Kidney (tissue), 14 donors: Measurements from ENCODE around the gene WNT3. TPM values are rescaled to one million over a fixed set of nuclear protein-coding genes. Genes with fewer than 3 reads are reported as not detected.
A peak's percentile ranks its signal among the peaks of the same experiment; 100 is the strongest.
"Not testable (repeated sequence)": the region's sequence is repeated elsewhere in the genome, so short reads cannot be mapped to it uniquely, and the experiment has no call there.

Experiments used
- DNase-seq, 5 donors: peaks; one replicate each; pipeline ENCODE4 v3.0.0-alpha.2; 2013 to 2020
- FAIRE-seq: peaks from 2 replicates; lab custom pipeline; 2012; peaks lifted over from hg19 to GRCh38; lab: Jason Lieb, UNC
- H3K27ac ChIP-seq, 2 donors: one replicate each; pipeline ENCODE4 v1.7.0; 2013; ENCODE audit warnings: low read depth in 2 of 2, low read length in 2 of 2, inconsistent platforms in 1 of 2
- H3K27me3 ChIP-seq: one replicate; pipeline ENCODE4 v1.7.1; 2013; ENCODE audit warnings: low read length, inconsistent platforms; ENCODE audit not compliant: control insufficient read depth, insufficient read depth
- H3K36me3 ChIP-seq, 3 donors: one replicate each; pipeline versions ENCODE4 v1.7.0 to v1.7.1; 2013; ENCODE audit warnings: low read length in 3 of 3, control low read depth in 1 of 3, inconsistent platforms in 1 of 3; ENCODE audit not compliant: insufficient read depth in 3 of 3, control insufficient read depth in 2 of 3
- H3K4me1 ChIP-seq, 3 donors: one replicate each; pipeline versions ENCODE4 v1.7.0 to v1.7.1; 2013; ENCODE audit warnings: low read length in 3 of 3, inconsistent platforms in 1 of 3, low read depth in 1 of 3; ENCODE audit not compliant: control insufficient read depth in 2 of 3, insufficient read depth in 2 of 3
- H3K4me3 ChIP-seq, 3 donors: one replicate each; pipeline versions ENCODE4 v1.7.0 to v1.8.1; 2013; ENCODE audit warnings: low read length in 3 of 3, control low read depth in 1 of 3, inconsistent platforms in 1 of 3
- H3K9ac ChIP-seq, 3 donors: one replicate each; pipeline versions ENCODE4 v1.7.0 to v1.7.1; 2013; ENCODE audit warnings: low read length in 3 of 3, control low read depth in 1 of 3, inconsistent platforms in 1 of 3
- H3K9me3 ChIP-seq, 3 donors: one replicate each; pipeline versions ENCODE4 v1.7.0 to v1.7.1; 2013; ENCODE audit warnings: low read length in 3 of 3, control low read depth in 1 of 3, inconsistent platforms in 1 of 3; ENCODE audit not compliant: control insufficient read depth in 2 of 3, insufficient read depth in 1 of 3
- CTCF ChIP-seq: IDR thresholded peaks from 3 replicates; pipeline ENCODE4 v1.5.1; 2012; ENCODE audit warnings: mild to moderate bottlenecking, moderate library complexity, borderline replicate concordance; ENCODE audit not compliant: insufficient read depth; ENCODE audit errors: extremely low read depth
- intact Hi-C: fragments of 100-400 bp; cut with DNase I; formaldehyde crosslinking; loops from one replicate; pipeline ENCODE4 v1.11.1; 2022
- polyA plus RNA-seq: library from polyadenylated mRNA; stranded (reverse); fragments of 350-450 nt; fragmentation: Illumina TruSeq; extraction: RNeasy Lipid Tissue Mini Kit (QIAGEN cat#74804); gene quantifications from one replicate; pipeline ENCODE4 v1.2.3, GENCODE V29; 2014; ENCODE audit warnings: low read depth, low replicate concordance; ENCODE audit not compliant: insufficient read depth
- total RNA-seq: library from RNA; stranded (reverse); fragmentation: NEBNext Ultra II Directional; extraction: Animal tissue kit (Norgen Biotek cat#: 25700); gene quantifications from one replicate; pipeline ENCODE4 v1.2.1, GENCODE V29; 2021
- donor health status: control.
- donor health status: control.
- donor health status: control.
- donor health status: control.
- donor health status: control.
- donor health status: DM: yes; HTN: yes; CAD: no.
- donor health status: Normal renal cell carcinoma (clear cell type).

WNT3 gene
- total and polyA plus RNA-seq, 2 donors from 2014 or later: 0.38 to 1.3 TPM

GRCh38 chr17:46841561-46842379, 23.3 kb upstream of the WNT3 start:
- intact Hi-C loops: loop anchor here (10.0 kb wide), 1 partner anchor 103 kb away; no protein-coding TSS in a partner anchor
- Histone ChIP-seq H3K4me3 (no peak overlapping the region), H3K9me3 (peaks cover 0 to 9% (median 0%) of the 10 kb centered on the region in 3 donors), H3K9ac (no peak overlapping the region), H3K27ac (no peak overlapping the region), H3K27me3 (peaks cover 3% of the 10 kb centered on the region), H3K4me1 (peaks cover 0 to 2% (median 0%) of the 10 kb centered on the region in 3 donors), H3K36me3 (no peaks in the 10 kb centered on the region)
- TF ChIP-seq CTCF: peak; percentile 75
- DNase-seq (peak in 2 of 5 donors; percentile 34 to 51), FAIRE-seq (no peak)

GRCh38 chr17:46840596-46840995, 22.1 kb upstream of the WNT3 start:
- not testable (repeated sequence) for H3K27me3 ChIP-seq, H3K27ac ChIP-seq, H3K9ac ChIP-seq, H3K4me1 ChIP-seq, H3K4me3 ChIP-seq, FAIRE-seq, H3K36me3 ChIP-seq, DNase-seq, H3K9me3 ChIP-seq
- intact Hi-C loops: loop anchor here (10.0 kb wide), 1 partner anchor 104 kb away; no protein-coding TSS in a partner anchor

- Histone ChIP-seq H3K27me3 (peaks cover 3% of the 10 kb centered on the region), H3K9ac (no peak overlapping the region), H3K36me3 (no peaks in the 10 kb centered on the region), H3K9me3 (peaks cover 0 to 9% (median 0%) of the 10 kb centered on the region in 3 donors), H3K4me3 (no peak overlapping the region), H3K27ac (no peak overlapping the region), H3K4me1 (peaks cover 0 to 2% (median 0%) of the 10 kb centered on the region in 3 donors)
- intact Hi-C loops: no loop called here
- no peak for TF ChIP-seq CTCF
- DNase-seq (peak in 1 of 5 donors; percentile 28), FAIRE-seq (no peak)
These were observed 20.7 kb upstream of the WNT3 start for GRCh38 chr17:46839211-46839610.

GRCh38 chr17:46837521-46837920, 19.0 kb upstream of the WNT3 start:
- intact Hi-C loops: no loop called here
- H3K9ac ChIP-seq: no peak overlapping the region
- peaks cover 3% of the 10 kb centered on the region for H3K27me3 ChIP-seq
- no peaks in the 10 kb centered on the region for H3K9me3 ChIP-seq
- H3K4me3 ChIP-seq: no peak overlapping the region
- peaks cover 0 to 2% (median 0%) of the 10 kb centered on the region in 3 donors for H3K4me1 ChIP-seq
- no peak overlapping the region for H3K27ac ChIP-seq
- H3K36me3 ChIP-seq: no peaks in the 10 kb centered on the region
- DNase-seq (peak in 1 of 5 donors; percentile 38), FAIRE-seq (no peak)
- TF ChIP-seq CTCF: no peak
